ENCODE measurements around the gene SRSF2.
"Not testable (repeated sequence)": the region's sequence is repeated elsewhere in the genome, so short reads cannot be mapped to it uniquely, and the experiment has no call there.

Gene SRSF2

GRCh38 chr17:76737676-76738467 is 741 bp upstream of the SRSF2 start, which contains the start of gene MFSD11:
Gene MFSD11, plus strand, starts transcription at chr17:76738119. Its CDS starts 234 bp downstream, at chr17:76738353.
- peak; percentile 95 for DNase-seq

- DNase-seq, result peak; percentile 60
Measured at GRCh38 chr17:76736349-76737081, 616 bp downstream of the SRSF2 start.

- DNase-seq, result no peak
Measured at GRCh38 chr17:76735586-76736348, 1.4 kb downstream of the SRSF2 start.

GRCh38 chr17:76735006-76735405 is 2.1 kb downstream of the SRSF2 start:
- peak; percentile 70 for DNase-seq

- DNase-seq, result peak; percentile 52
Measured at GRCh38 chr17:76734080-76734840, 2.9 kb downstream of the SRSF2 start.

DNA sequence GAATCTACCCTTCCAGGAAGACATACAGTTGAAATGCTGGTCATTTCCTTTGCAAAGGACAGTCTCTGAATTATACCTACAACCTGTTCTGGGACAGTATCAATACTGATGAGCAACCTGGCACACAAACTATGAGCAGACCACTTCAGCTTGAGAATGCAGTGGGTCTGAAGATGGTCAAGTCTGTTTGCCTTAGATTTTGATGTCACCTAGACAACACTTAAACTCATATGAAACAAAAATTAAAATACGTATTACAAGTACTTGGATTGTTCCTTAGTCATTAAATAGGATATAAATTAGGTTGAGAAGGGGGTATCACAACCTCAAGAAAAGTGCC is 3.5 kb downstream of the SRSF2 start:
- DNase-seq, result no peak

- peak; percentile 22 for DNase-seq
Measured at GRCh38 chr17:76732734-76733617, 4.2 kb downstream of the SRSF2 start.

GRCh38 chr17:76731800-76732733 is 5.1 kb downstream of the SRSF2 start:
- DNase-seq, result not testable (repeated sequence)

GRCh38 chr17:76727745-76728456 is 9.2 kb downstream of the SRSF2 start:
- peak; percentile 35 for DNase-seq

GRCh38 chr17:76726776-76727718 is 10.1 kb downstream of the SRSF2 start, which contains the start of gene METTL23:
Gene METTL23, plus strand, starts transcription at chr17:76726839. Its CDS starts 2,872 bp downstream, at chr17:76729711.
- DNase-seq, result peak; percentile 89

DNA sequence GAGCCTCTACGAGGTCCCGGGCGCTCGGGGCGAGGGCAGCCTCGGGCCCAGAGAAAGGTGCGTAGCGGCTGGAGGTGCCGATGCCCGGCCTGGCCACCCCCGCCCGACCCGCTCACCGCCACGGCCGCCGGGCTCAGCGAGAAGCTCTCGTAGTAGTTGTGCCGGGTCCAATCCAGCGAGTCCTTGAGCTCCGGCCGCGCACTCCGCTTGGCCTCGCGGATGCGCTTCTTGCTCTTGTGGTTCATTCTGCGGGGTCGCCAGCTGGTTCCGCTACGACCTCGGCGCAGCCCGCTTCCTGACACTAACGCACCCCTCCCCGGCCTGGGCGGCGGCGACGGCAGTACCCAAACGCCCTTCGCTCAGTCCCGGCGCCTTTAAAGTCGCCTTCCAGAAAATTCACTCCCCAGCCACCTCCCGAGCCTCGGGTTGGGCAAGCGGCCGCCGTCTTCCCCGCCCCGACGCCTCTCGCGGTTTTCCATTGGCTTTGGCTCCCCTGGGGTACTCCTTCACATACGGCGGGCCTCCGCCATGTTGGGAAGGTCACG is 10.8 kb downstream of the SRSF2 start, which contains the start of gene JMJD6:
JMJD6 (minus strand) TSS at position 376 of the 545 bp plus-strand sequence; CDS start at position 245, 131 bp downstream.
- DNase-seq, result peak; percentile 96

GRCh38 chr17:76725580-76726230 is 11.4 kb downstream of the SRSF2 start:
- DNase-seq, result peak; percentile 74

GRCh38 chr17:76723812-76724211 is 13.3 kb downstream of the SRSF2 start:
- DNase-seq, result no peak

DNA sequence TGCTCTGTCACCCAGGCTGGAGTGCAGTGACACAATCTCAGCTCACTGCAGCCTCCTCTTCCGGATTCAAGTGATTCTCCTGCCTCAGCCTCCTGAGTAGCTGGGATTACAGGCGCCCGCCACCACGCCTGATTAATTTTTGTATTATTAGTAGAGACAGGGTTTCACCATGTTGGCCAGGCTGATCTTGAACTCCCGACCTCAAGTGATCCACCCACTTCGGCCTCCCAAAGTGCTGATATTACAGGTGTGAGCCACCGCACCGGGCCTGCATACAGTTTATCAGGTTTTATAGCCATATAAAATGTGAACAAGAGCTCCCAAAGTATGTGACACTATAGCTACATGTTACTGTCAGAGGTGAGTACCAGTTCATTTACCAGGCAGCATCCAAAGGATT is 14.2 kb downstream of the SRSF2 start:
- DNase-seq, result not testable (repeated sequence)

DNA sequence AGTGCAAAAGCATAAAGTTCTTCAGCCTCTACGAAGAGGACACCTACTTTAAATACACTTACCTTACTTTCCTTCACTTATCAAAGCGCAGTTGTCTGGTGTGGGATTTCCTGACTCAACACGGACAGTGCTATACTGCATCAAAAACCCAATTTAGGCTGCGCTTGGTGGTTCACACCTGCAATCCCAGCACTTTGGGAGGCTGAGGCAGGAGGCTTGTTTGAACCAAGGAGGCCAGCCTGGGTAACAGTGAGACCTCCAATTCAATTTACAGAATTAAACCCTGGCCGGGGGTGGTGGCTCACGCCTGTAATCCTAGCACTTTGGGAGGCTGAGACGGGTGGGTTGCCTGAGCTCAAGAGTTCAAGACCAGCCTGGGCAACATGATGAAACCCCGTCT is 14.9 kb downstream of the SRSF2 start:
- no peak for DNase-seq

DNA sequence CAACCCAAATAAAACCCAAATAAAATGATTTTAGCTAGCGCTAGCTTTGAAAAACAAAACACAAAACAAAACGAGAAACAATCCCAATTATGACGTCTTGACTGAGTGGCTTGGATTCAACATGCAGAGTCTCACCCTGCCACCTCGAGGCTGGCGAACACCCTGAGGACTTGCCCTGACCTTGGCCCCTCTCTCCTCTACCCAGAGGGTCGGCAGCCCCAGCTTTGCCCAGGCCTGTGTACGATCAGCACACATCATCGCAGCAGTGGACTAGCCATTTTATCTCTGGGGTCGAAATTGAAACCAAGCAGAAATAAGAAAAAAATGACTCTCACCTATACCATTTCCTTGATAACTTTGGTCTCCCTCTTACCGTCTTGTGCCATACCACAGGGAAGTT is 15.7 kb downstream of the SRSF2 start:
- DNase-seq, result no peak

- DNase-seq, result no peak
Measured at GRCh38 chr17:76720941-76721340, 16.2 kb downstream of the SRSF2 start.
